ENCODE measurements around the gene COL10A1. TPM values are rescaled to one million over a fixed set of nuclear protein-coding genes. Genes with fewer than 3 reads are reported as not detected.

The COL10A1 gene
- total RNA-seq, 2 donors from 2014 or later: not detected

DNA sequence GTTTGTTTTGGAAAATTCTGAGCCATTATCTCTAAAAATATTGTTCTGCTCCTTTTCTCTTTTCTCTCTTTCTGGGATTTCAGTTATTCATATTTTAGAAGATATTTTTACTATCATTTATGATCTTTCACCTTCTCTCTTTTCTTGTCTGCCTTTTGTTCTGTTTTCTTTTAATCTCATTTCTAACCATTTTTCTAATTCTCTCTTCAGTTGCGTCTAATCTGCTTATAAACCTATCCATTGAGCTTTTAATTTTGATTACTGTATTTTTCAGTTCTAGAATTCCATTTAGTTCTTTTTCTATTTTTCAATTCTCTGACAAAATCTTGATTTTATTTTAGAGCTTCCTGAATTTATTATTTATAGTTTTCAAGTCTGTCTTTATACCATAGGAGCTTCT, 42.2 kb upstream of the COL10A1 start:
- Histone ChIP-seq H3K27me3 (replicated peaks; ENCODE audit: insufficient read depth) (no peaks in the 10 kb centered on the region), H3K4me3 (no peak overlapping the region), H3K27ac (no peak overlapping the region), H3K4me1 (replicated peaks) (no peaks in the 10 kb centered on the region), H3K9me3 (no peaks in the 10 kb centered on the region), H3K36me3 (no peaks in the 10 kb centered on the region)
- WGBS: 100% methylated on average over 1 of the region's 1 CpG
- no peak for DNase-seq (ENCODE audit: low spot score)
- intact Hi-C loops (cut with DNase I): no loop called here
- TF ChIP-seq POLR2A (IDR thresholded peaks at IDR 0.05) (no peak), CTCF (IDR thresholded peaks at IDR 0.05) (no peak), POLR2AphosphoS5 (IDR thresholded peaks at IDR 0.05) (no peak)

DNA sequence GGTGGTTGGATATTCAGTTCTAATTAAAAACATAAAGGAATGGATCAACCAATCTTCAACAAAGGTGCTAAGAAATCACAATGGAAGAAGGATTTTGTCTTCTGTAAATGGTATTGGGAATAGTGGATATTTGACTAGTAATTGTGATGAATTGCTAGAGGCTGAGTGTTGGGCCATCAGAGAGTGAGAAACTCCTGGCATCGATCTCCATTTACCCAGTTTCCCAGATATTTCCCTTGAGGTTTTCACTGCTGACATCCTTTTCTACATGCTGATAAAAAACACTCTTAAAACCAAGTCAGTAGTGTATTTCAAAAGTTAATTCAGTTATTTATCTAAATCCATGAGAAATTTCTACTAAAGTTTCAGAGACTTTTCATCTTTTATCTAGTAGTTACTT, 40.4 kb upstream of the COL10A1 start:
- H3K27ac ChIP-seq: no peak overlapping the region
- no peaks in the 10 kb centered on the region for H3K36me3 ChIP-seq
- intact Hi-C loops (cut with DNase I): no loop called here
- no peaks in the 10 kb centered on the region for H3K9me3 ChIP-seq
- no peaks in the 10 kb centered on the region for H3K4me1 ChIP-seq (replicated peaks)
- TF ChIP-seq POLR2AphosphoS5 (IDR thresholded peaks at IDR 0.05): no peak
- TF ChIP-seq POLR2A (IDR thresholded peaks at IDR 0.05): no peak
- TF ChIP-seq CTCF (IDR thresholded peaks at IDR 0.05): no peak
- no peaks in the 10 kb centered on the region for H3K27me3 ChIP-seq (replicated peaks; ENCODE audit: insufficient read depth)
- WGBS: 91% methylated on average over 1 of the region's 1 CpG
- H3K4me3 ChIP-seq: no peak overlapping the region
- no peak for DNase-seq (ENCODE audit: low spot score)

GRCh38 chr6:116165596-116165995, 39.7 kb upstream of the COL10A1 start:
- no peaks in the 10 kb centered on the region for H3K36me3 ChIP-seq
- no peak for DNase-seq (ENCODE audit: low spot score)
- H3K4me1 ChIP-seq (replicated peaks): no peaks in the 10 kb centered on the region
- H3K27ac ChIP-seq: no peak overlapping the region
- H3K4me3 ChIP-seq: no peak overlapping the region
- TF ChIP-seq POLR2A (IDR thresholded peaks at IDR 0.05): no peak
- no peak for TF ChIP-seq POLR2AphosphoS5 (IDR thresholded peaks at IDR 0.05)
- no peak for TF ChIP-seq CTCF (IDR thresholded peaks at IDR 0.05)
- no peaks in the 10 kb centered on the region for H3K9me3 ChIP-seq
- H3K27me3 ChIP-seq (replicated peaks; ENCODE audit: insufficient read depth): no peaks in the 10 kb centered on the region
- 100% methylated on average over 1 of the region's 1 CpG for WGBS
- intact Hi-C loops (cut with DNase I): no loop called here

- Histone ChIP-seq H3K27ac (no peak overlapping the region), H3K36me3 (no peaks in the 10 kb centered on the region), H3K9me3 (no peaks in the 10 kb centered on the region), H3K4me3 (no peak overlapping the region), H3K4me1 (replicated peaks) (no peaks in the 10 kb centered on the region), H3K27me3 (replicated peaks; ENCODE audit: insufficient read depth) (no peaks in the 10 kb centered on the region)
- intact Hi-C loops (cut with DNase I): no loop called here
- no peak for TF ChIP-seq POLR2A (IDR thresholded peaks at IDR 0.05)
- no peak for TF ChIP-seq CTCF (IDR thresholded peaks at IDR 0.05)
- no peak for TF ChIP-seq POLR2AphosphoS5 (IDR thresholded peaks at IDR 0.05)
- WGBS: 88% methylated on average over 3 of the region's 3 CpGs
- no peak for DNase-seq (ENCODE audit: low spot score)
Observed at GRCh38 chr6:116159782-116160524, 34.0 kb upstream of the COL10A1 start.

DNA sequence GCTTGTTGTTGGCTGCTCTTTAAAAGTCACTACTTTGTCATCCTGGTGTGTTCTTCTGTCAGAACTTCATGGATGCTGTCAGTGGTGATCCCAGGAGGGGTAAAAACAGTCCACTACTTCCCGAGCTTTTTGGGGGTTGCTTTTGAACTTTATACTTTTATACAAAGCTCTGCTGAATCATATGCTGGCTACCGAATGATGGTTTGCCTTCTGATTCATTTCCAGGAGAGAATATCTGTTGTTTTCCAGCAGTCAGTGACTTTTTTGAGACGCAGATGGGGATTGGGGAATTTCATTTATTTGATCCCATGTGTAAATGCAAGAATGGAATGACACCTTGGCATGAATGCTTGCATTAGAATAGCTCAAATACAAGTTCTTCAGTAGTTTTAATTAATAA, 32.7 kb upstream of the COL10A1 start:
- no peak overlapping the region for H3K4me3 ChIP-seq
- TF ChIP-seq POLR2A (IDR thresholded peaks at IDR 0.05): no peak
- no peak for TF ChIP-seq CTCF (IDR thresholded peaks at IDR 0.05)
- TF ChIP-seq POLR2AphosphoS5 (IDR thresholded peaks at IDR 0.05): no peak
- no peak for DNase-seq (ENCODE audit: low spot score)
- intact Hi-C loops (cut with DNase I): no loop called here
- 52% methylated on average over 3 of the region's 3 CpGs for WGBS
- H3K9me3 ChIP-seq: no peaks in the 10 kb centered on the region
- no peak overlapping the region for H3K27ac ChIP-seq
- H3K27me3 ChIP-seq (replicated peaks; ENCODE audit: insufficient read depth): no peaks in the 10 kb centered on the region
- no peaks in the 10 kb centered on the region for H3K36me3 ChIP-seq
- H3K4me1 ChIP-seq (replicated peaks): no peaks in the 10 kb centered on the region
